Activated naive CD8-positive, alpha-beta T cell treated with anti-CD3 and anti-CD28 coated beads, Interleukin-2, amount 50 U/mL, for 24 hours (primary cell): Measurements from ENCODE around the gene PLIN1.
"Not testable (repeated sequence)": the region's sequence is repeated elsewhere in the genome, so short reads cannot be mapped to it uniquely, and the experiment has no call there.

Source experiments
- ATAC-seq: fragments of 150-1000 bp; cut with Tn5 transposase; one replicate; pipeline ENCODE4 v1.10.0; 2021
- DNase-seq: peaks from one replicate; pipeline ENCODE4 v3.0.0; 2021
- H3K27ac Mint-ChIP-seq: one replicate; pipeline ENCODE4 v1.8.0; 2021; ENCODE audit warnings: mild to moderate bottlenecking, mixed read lengths
- H3K27me3 Mint-ChIP-seq: one replicate; pipeline ENCODE4 v1.8.0; 2021; ENCODE audit warnings: mixed read lengths
- H3K36me3 Mint-ChIP-seq: one replicate; pipeline ENCODE4 v1.8.0; 2021; ENCODE audit warnings: low read depth, mixed read lengths
- H3K4me1 Mint-ChIP-seq: one replicate; pipeline ENCODE4 v1.8.0; 2021; ENCODE audit warnings: mixed read lengths
- H3K4me3 Mint-ChIP-seq: one replicate; pipeline ENCODE4 v1.8.0; 2021; ENCODE audit warnings: mild to moderate bottlenecking, moderate library complexity, mixed read lengths
- H3K9me3 Mint-ChIP-seq: one replicate; pipeline ENCODE4 v1.8.0; 2021; ENCODE audit warnings: mixed read lengths

Gene PLIN1

DNA sequence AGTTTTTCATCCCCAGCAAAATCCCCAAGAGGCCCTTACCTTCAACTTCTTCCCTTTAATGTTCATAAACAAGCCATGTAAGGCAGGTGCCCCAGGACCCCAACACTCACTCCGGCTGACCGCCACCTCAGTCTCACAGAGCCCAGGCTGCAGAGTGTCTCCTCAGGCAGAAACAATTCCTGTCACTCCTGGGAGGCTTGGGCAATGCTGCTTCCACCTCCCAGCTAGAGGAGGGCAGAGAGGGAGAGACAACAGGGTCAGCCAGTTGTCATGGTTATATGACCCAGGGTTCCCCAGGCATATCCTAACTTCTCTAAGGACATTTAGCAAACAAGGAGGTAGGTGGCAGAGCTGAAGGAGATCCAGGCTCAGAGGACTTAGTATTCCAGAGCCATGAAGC is at the start of gene PLIN1:
Gene PLIN1, minus strand, starts transcription at position 156 of the 400 bp plus-strand sequence. CDS start 1,878 bp downstream, outside the sequence.
- Mint-ChIP-seq H3K4me1 (no peaks in the 10 kb centered on the region), H3K4me3 (no peak within 1 kb of the TSS), H3K36me3 (no peaks in the 10 kb centered on the region), H3K27ac (no peak within 1 kb of the TSS), H3K27me3 (no peaks in the 10 kb centered on the region), H3K9me3 (no peaks in the 10 kb centered on the region)
- no peak for ATAC-seq
- DNase-seq: no peak

GRCh38 chr15:89728254-89728653 is 49.1 kb upstream of the PLIN1 start:
- no peaks in the 10 kb centered on the region for H3K9me3 Mint-ChIP-seq
- ATAC-seq (no peak), DNase-seq (no peak)
- H3K36me3 Mint-ChIP-seq: no peaks in the 10 kb centered on the region
- no peak overlapping the region for H3K27ac Mint-ChIP-seq
- H3K27me3 Mint-ChIP-seq: peaks cover 6% of the 10 kb centered on the region
- no peak overlapping the region for H3K4me3 Mint-ChIP-seq
- H3K4me1 Mint-ChIP-seq: no peaks in the 10 kb centered on the region

- DNase-seq (no peak), ATAC-seq (no peak)
- no peaks in the 10 kb centered on the region for H3K36me3 Mint-ChIP-seq
- peaks cover 18% of the 10 kb centered on the region for H3K27me3 Mint-ChIP-seq
- H3K27ac Mint-ChIP-seq: no peak overlapping the region
- H3K4me1 Mint-ChIP-seq: no peaks in the 10 kb centered on the region
- no peaks in the 10 kb centered on the region for H3K9me3 Mint-ChIP-seq
- H3K4me3 Mint-ChIP-seq: no peak overlapping the region
Measured at GRCh38 chr15:89725064-89725463, 45.9 kb upstream of the PLIN1 start.

- H3K4me1 Mint-ChIP-seq: no peaks in the 10 kb centered on the region
- H3K27me3 Mint-ChIP-seq: peaks cover 18% of the 10 kb centered on the region
- no peak for DNase-seq
- H3K9me3 Mint-ChIP-seq: no peaks in the 10 kb centered on the region
- H3K4me3 Mint-ChIP-seq: no peak overlapping the region
- no peak overlapping the region for H3K27ac Mint-ChIP-seq
- ATAC-seq: no peak
- no peaks in the 10 kb centered on the region for H3K36me3 Mint-ChIP-seq
Measured at GRCh38 chr15:89724621-89725020, 45.5 kb upstream of the PLIN1 start.

DNA sequence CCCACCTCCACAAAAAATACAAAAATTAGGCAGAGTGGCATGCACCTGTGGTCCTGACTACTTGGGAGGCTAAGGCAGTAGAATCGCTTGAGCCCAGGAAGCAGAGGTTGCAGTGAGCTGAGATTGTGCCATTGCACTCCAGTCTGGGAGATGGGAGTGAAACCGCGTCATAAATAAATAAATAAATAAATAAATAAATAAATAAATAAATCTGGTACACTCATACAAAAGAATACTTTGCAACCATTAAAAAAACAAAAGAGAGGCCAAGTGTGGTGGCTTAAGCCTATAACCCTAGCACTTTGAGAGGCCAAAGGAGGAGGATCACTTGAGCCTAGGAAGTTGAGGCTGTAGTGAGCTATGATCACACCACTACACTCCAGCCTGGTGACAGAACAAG is 43.9 kb upstream of the PLIN1 start:
- ATAC-seq: no peak

DNA sequence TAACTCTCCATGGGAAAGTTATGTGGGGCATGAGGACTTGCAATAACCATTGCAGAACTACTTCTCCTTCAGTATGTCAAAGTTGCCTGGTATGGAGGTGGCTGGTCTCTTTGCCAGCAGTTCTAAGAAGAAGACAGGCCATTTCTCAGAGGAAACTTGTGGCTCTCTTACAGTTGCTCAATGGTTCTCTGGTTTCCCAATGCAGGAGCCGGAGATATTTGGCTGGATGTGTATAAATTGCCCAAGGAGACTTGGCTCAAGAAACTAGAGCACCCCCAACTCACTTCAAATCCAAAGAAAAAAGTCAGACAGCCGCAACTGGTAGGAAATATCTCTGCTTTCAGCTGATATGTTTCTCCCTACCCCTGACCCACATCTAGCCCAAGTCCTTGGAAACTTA is 35.6 kb upstream of the PLIN1 start:
- DNase-seq (no peak), ATAC-seq (no peak)
- no peaks in the 10 kb centered on the region for H3K36me3 Mint-ChIP-seq
- peaks cover 3% of the 10 kb centered on the region for H3K27me3 Mint-ChIP-seq
- H3K27ac Mint-ChIP-seq: no peak overlapping the region
- H3K4me3 Mint-ChIP-seq: no peak overlapping the region
- H3K4me1 Mint-ChIP-seq: no peaks in the 10 kb centered on the region
- no peaks in the 10 kb centered on the region for H3K9me3 Mint-ChIP-seq

More for the DNA sequence above, 43.9 kb upstream of the PLIN1 start:
- Mint-ChIP-seq H3K27ac (no peak overlapping the region), H3K4me3 (no peak overlapping the region), H3K4me1 (no peaks in the 10 kb centered on the region), H3K36me3 (no peaks in the 10 kb centered on the region), H3K9me3 (no peaks in the 10 kb centered on the region), H3K27me3 (peaks cover 19% of the 10 kb centered on the region)
- no peak for DNase-seq

- no peaks in the 10 kb centered on the region for H3K9me3 Mint-ChIP-seq
- no peak overlapping the region for H3K27ac Mint-ChIP-seq
- no peak for ATAC-seq
- H3K36me3 Mint-ChIP-seq: no peaks in the 10 kb centered on the region
- H3K27me3 Mint-ChIP-seq: peaks cover 12% of the 10 kb centered on the region
- no peak for DNase-seq
- no peak overlapping the region for H3K4me3 Mint-ChIP-seq
- no peaks in the 10 kb centered on the region for H3K4me1 Mint-ChIP-seq
Measured at GRCh38 chr15:89707577-89707976, 28.4 kb upstream of the PLIN1 start.

DNA sequence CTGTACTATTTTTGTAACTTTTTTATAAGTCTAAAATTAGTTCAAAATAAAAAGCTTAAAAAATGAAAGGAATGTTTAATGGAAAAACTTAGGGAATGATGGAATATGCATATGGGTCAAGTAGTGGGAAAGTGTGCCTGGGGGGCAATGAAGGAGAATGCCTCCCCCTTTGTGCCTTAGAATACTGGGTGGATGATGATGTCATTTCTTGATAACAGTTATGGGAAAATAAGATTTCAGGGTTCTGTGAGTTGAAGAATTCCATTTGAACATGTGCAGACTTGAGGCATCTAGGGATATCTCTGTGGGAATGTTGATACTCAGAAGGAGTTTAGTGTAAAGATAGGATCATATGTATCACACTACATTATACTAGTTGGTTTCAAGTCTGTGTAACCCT is 25.2 kb upstream of the PLIN1 start:
- DNase-seq (no peak), ATAC-seq (no peak)
- Mint-ChIP-seq H3K4me3 (no peak overlapping the region), H3K27ac (no peak overlapping the region), H3K36me3 (no peaks in the 10 kb centered on the region), H3K4me1 (no peaks in the 10 kb centered on the region), H3K27me3 (peaks cover 20% of the 10 kb centered on the region), H3K9me3 (no peaks in the 10 kb centered on the region)

DNA sequence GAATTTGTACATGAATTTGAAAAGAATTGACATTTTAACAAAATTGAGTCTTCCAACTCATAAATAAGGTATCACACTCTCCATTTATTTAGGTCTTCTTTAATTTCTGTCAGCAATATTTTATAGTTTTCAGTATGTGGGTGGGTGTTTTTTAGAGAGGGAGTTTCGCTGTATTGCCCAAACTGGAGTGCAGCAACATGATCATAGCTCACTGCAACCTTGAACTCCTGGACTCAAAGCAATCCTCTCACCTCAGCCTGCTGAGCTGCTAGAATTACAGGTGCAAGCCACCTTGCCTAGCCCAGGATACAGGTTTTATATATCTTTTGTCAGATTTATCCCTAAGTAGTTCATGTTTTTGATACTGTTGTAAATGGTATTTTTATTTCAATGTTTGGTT is 16.0 kb upstream of the PLIN1 start:
- peaks cover 7% of the 10 kb centered on the region for H3K4me1 Mint-ChIP-seq
- H3K4me3 Mint-ChIP-seq: no peak overlapping the region
- H3K27ac Mint-ChIP-seq: no peak overlapping the region
- H3K36me3 Mint-ChIP-seq: no peaks in the 10 kb centered on the region
- peaks cover 11% of the 10 kb centered on the region for H3K27me3 Mint-ChIP-seq
- no peaks in the 10 kb centered on the region for H3K9me3 Mint-ChIP-seq
- DNase-seq (no peak), ATAC-seq (no peak)

- no peaks in the 10 kb centered on the region for H3K36me3 Mint-ChIP-seq
- ATAC-seq: no peak
- H3K27me3 Mint-ChIP-seq: peaks cover 5% of the 10 kb centered on the region
- H3K9me3 Mint-ChIP-seq: no peaks in the 10 kb centered on the region
- H3K4me1 Mint-ChIP-seq: peaks cover 11% of the 10 kb centered on the region
- no peak overlapping the region for H3K27ac Mint-ChIP-seq
- no peak overlapping the region for H3K4me3 Mint-ChIP-seq
- DNase-seq: no peak
Measured at GRCh38 chr15:89693696-89694095, 14.5 kb upstream of the PLIN1 start.

DNA sequence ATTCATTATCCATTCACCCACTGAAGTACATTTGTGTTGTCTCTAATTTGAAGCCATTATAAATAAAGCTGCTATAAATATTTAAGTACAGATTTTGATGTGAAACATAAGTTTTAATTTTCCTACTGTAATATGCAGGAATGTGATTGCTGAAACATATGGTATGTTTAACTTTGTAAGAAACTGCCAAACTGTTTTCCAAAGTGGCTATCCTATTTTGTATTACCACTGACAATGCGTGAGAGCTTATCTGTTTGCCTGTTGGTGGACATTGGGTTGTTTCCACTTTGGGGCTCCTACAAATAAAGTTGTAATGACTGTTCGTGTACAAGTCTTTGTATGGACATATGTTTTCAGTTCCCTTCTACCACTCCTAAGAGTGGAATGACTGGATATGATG is 13.9 kb upstream of the PLIN1 start:
- no peak for ATAC-seq
- no peak for DNase-seq
- Mint-ChIP-seq H3K27me3 (peaks cover 5% of the 10 kb centered on the region), H3K4me1 (peaks cover 11% of the 10 kb centered on the region), H3K36me3 (no peaks in the 10 kb centered on the region), H3K27ac (no peak overlapping the region), H3K4me3 (no peak overlapping the region), H3K9me3 (no peaks in the 10 kb centered on the region)

DNA sequence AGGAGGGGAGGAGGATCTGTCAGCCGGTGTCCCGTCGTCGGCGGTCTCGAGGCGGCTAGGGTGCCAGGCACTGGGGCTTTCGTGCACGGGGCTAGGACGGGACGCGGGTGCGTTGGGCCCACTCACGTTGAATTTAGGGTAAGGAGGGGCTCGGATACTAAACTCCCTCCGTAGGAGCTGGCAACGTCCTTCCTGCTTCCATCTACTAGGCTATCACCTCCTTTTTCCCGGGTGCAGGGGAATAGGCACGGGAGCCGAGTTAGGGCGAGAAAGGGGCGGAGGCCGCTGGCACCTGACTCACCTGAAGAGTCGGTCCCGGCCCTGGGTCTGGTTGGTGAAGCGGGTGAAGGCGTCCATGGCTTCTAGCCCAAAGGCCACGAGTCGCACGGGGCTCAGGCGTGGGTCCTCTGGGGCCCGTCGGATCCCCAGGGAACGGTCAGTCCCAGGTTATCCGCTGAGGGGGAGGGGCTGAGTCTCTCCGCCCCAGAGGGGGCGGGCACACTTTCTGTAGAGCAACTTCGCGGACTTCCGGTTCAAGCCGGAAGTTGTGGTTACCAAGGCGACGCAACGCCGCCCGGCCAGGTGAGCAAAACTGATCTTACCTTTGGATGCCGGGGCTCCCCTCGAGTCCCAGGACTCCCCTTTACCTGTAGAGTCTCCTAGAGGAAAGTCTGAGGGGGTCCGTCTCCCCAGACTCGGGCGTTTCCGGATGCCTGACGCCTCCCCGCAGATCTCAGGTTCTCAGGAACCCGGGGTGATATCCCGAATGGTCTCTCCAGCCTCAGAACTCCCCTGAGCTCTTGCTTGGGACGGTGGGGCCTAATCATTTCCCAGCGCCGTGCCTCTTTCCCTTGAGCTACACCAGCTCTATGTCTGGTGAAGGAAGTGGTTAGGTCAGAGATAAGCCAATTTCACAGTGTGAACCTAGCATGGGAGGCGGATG is 11.4 kb upstream of the PLIN1 start, which contains the start of the genes PEX11A and WDR93:
Gene PEX11A, minus strand, starts transcription at position 479 of the 943 bp plus-strand sequence. Its CDS starts 122 bp downstream, at position 357.
Gene WDR93, plus strand, starts transcription at position 536 of the 943 bp plus-strand sequence. CDS start 10,936 bp downstream, outside the sequence.
- H3K9me3 Mint-ChIP-seq: no peaks in the 10 kb centered on the region
- H3K36me3 Mint-ChIP-seq: peaks cover under 1% of the 10 kb centered on the region
- peaks cover 2% of the 10 kb centered on the region for H3K27me3 Mint-ChIP-seq
- peak; percentile 95 for ATAC-seq
- H3K4me3 Mint-ChIP-seq: peak within 1 kb of the TSS; percentile 84
- H3K27ac Mint-ChIP-seq: peak within 1 kb of the TSS; percentile 36
- peaks cover 11% of the 10 kb centered on the region for H3K4me1 Mint-ChIP-seq
- DNase-seq: peak; percentile 82

DNA sequence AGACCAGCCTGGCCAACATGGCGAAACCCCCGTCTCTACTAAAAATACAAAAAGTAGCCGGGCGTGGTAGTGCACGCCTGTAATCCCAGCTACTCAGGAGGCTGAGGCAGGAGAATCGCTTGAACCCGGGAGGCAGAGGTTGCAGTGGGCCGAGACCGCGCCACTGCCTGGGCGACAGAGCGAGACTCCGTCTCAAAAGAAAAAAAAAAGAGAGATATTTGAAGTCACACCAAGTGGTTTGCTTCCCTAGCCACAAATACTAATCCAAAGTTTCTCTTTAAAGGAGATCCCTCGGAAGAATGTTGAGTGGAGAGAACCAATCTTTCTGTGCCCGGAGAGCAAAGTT is 10.7 kb upstream of the PLIN1 start:
- not testable (repeated sequence) for DNase-seq, H3K36me3 Mint-ChIP-seq, H3K9me3 Mint-ChIP-seq, H3K27me3 Mint-ChIP-seq, ATAC-seq
- peaks cover 11% of the 10 kb centered on the region for H3K4me1 Mint-ChIP-seq
- H3K4me3 Mint-ChIP-seq: peak overlapping the region; percentile 84
- peak overlapping the region; percentile 36 for H3K27ac Mint-ChIP-seq

DNA sequence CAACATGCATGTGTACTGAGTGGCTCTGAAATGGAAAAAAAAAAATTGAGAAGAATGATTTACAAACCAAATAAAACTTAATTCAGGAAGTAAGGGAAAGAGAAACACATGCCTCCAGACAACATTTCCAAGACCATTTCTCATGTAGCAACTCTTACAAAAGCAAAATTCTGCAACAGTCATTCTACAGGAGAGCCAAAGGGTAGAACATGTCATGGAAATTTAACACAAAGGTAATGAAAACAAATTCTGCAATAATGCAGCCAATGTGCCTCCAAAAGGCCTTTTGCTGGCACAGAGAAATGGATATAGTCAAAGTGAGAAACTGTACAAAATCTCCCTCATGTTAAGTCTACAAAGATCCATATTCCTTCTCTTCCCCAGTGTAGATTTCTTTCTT is 7.4 kb upstream of the PLIN1 start:
- no peak for DNase-seq
- Mint-ChIP-seq H3K27me3 (no peaks in the 10 kb centered on the region), H3K4me1 (peaks cover 11% of the 10 kb centered on the region), H3K36me3 (peaks cover 2% of the 10 kb centered on the region), H3K4me3 (no peak overlapping the region), H3K27ac (no peak overlapping the region), H3K9me3 (no peaks in the 10 kb centered on the region)
- ATAC-seq: no peak

DNA sequence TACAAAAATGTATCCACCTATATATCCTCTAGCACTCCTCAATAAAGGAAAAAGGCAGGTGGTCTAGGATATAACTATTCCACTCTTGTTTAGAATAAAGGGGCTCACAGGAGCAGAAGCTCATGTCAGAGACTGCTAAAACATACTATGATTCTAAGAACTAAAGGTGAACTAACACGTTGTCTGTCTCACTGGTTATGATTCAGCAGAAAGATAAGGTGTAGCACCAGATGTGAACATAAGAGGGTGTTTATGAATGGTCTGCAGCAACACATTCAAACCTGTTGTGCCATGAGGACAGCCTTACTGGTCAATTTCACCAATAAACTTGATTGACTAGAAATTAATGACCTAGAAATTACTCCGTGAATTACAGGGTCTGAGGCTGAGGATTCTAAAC is 6.8 kb upstream of the PLIN1 start:
- peaks cover 2% of the 10 kb centered on the region for H3K36me3 Mint-ChIP-seq
- H3K27me3 Mint-ChIP-seq: no peaks in the 10 kb centered on the region
- no peak for DNase-seq
- no peak overlapping the region for H3K4me3 Mint-ChIP-seq
- no peaks in the 10 kb centered on the region for H3K9me3 Mint-ChIP-seq
- H3K4me1 Mint-ChIP-seq: peaks cover 10% of the 10 kb centered on the region
- H3K27ac Mint-ChIP-seq: no peak overlapping the region
- ATAC-seq: no peak
